Measurements from ENCODE around the gene EDN2.

EDN2 gene

DNA sequence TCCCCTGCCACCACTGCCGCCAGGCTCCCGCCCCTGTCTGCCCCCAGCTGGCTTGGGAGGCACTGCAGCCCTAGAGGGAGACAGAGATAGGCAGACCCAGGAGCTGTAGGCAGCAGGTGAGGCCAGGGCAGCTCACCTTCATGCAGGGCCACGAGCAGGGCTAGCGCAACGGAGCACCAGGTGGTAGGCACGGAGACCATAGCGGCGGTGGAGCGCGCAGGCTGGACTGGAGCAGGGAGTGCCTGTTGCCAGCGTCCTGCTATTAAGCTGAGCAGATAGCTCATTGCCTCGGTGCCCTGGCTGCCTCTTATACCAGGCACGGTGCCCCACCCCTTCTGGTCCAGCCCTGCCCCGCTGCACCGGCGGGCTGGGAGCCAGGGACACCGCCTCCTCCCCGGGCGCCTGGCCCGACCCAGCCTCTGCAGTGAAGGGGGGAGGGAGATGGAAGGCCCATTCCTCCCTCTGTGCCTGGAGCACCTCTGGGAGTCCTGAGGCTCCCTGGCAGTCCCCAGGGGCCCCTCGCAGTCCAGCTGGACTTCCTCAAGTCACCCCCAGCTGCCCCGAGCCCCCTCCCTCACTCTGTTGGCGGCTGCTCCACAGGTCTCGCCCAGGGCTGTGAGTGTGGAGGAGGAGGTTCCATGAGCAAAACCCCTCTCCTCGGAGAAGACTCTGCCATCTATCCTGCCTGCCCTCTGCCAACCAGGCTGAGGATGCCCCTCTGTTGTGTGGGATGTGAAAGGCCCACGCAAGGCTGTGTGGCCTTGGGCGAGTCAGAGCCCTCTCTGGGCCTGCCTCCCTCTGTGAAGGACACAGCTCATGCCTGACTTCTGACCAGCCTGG is at the start of gene EDN2:
Gene EDN2 (minus strand): TSS at position 282 of the 840 bp plus-strand sequence. CDS start 82 bp downstream, at position 200.
- no peak for DNase-seq

DNA sequence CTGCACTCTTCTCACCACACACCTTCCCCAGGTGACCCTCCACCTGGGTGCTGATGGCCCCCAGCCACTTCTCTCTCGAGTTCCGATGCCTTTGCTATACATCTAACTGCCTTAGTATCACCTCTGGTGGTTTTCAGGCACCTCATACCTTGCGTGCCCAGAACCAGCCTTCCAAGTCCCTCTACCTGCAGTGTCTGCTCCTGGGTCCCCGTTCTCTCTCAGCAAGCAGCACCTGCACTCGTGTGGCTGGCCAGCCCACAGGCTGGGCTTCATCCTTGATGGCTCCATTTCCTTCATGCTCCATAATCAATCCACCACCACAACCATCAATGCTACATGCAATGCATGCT is 49.2 kb upstream of the EDN2 start:
- no peak for DNase-seq

DNA sequence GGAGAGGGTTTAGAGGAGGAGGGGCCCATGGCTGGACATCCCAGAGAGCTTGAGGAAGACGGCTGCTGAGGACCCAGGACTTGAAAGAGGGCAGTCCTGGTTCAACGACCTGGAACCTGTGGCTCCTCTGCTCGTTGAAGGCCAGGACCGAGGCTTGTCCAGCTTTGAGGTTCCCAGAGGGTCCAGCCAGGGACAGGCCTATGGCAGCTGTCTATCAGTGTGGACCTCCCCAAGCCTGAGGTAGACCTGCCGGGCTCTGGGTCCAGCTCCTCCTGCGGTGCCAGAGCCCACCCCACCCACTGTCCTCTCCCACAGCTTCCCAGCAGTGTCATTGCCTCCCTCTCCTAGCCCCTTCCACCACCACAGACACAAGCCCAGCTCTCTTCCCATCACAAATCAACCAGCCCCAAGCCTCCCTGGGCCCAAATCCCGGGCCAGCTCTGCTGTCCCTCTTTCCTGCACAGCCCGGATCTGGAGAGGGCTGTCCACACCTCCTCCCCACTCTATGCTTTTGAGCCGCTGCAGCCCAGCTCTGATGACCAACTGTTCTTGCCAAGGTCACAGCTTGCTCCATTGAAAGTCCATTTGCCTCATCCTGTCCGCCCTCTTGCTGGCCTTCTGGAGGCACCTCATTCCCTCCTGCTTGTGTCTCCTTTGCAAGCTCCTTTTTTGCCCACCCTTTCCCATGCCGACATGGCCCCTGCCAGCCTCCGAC is 48.7 kb upstream of the EDN2 start:
- no peak for DNase-seq

DNA sequence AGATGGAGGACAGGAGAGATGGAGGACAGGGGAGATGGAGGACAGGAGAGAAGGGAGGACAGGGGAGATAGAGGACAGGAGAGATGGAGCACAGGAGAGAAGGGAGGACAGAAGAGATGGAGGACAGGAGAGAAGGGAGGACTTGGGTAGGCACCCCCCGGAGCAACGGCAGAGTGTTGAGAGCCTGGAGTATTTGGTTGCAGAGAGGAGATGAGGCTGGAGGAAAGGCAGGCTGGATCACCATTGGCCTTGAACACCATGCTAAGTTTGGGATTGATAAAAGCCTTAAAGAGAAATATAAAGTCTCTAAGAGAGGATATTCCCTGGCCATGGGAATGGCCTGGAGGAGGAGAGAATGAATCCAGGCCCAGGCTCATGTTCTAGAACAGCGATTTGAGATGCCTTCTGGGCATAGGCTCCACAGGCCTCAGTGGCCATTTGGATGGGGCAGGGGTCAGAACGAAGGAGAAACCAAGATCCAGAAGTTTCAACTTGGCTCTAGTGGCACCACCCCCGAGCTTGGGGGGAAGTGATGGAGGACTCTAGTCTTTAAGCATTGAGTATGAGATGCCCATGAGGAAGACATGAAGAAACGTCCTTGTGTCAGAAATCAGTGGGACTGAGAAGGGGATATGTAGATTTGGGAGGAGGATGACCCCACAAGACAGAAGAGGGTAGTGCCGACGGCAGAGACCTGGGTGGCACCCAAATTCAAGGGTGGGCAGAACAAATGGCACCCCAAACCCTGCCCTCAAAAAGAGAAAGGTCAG is 47.9 kb upstream of the EDN2 start:
- DNase-seq, result no peak

DNA sequence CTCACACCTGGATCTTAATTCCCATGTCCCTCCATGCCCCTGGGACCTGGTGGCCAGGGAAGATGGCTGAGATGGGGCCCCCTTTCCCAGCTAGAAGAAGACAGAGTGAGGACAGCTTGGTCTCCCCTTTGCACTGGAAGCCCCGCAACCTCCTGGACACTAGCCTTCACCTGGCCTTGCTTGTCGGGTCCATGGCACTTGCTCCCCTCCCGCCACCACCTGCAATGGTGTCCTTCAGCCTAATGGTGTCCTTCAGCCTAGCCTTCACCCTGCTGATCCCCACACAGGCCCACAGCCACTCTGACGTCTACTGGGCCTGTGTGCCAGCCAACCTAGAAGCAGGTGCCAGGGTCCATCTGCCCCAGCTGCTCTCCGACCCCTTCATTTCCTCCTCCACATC is 45.9 kb upstream of the EDN2 start:
- DNase-seq, result no peak

DNA sequence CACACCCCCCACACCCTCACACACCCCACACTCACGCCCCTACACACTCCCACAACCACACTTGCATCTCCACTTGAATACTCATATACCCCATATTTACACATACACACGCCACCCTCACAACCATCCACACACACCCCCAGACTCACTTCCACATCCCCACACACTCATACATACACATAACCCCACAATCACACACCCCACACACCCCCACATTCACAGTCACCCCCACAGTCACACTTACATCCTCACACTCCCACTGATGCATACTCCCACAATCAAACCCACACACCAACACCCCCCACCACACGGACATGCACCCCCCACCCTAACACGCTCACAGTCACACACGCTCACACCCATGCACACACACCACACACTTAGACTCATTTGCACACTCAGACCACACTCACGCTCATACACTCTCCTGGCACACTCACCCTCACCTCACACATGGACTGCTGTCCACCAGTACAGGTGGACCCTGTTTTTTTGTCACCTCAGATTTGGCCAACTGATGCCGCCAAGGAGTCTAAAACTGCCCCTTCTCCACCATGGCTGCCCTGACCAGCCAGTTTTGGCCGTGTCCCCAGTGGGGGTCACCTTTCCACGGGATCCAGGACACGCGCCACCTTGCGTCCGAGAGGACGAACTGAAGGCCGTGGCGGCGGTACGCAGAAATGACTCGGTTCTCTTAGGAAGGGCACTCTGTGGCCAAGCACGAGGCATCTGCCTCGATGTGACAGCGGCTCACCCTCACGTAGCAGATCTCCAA is 45.3 kb upstream of the EDN2 start:
- no peak for DNase-seq

DNA sequence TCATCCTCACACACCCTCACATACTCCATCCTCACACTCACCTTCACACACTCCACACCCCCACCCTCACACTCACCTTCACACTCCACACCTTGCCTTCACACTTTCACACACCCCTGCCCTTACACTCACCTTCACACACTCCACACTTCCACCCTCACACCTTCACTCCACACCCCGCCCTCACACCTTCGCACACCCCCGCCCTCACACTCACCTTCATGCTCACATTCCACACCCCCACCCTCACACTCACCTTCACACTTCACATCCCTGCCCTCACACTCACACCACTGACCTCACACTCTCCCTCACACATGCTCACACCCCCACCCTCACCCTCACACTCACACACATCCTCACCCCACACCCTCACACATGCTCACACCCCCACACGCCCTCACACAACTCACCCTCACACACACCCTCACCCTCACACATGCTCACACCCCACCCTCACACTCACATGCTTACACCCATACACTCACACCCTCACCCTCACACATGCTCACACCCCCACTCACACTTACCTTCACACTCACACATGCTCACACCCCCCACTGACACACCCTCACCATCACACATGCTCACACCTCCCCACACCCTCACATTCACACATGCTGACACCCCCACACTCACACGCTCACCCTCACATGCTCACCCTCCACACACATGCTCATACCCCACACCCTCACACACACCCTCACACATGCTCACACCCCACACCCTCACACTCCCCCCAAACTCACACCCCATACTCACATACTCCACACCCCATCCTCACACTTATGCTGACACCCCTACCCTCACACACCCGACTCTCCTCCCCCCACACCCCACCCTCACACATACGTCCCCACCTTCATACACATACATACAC is 44.5 kb upstream of the EDN2 start:
- no peak for DNase-seq

DNA sequence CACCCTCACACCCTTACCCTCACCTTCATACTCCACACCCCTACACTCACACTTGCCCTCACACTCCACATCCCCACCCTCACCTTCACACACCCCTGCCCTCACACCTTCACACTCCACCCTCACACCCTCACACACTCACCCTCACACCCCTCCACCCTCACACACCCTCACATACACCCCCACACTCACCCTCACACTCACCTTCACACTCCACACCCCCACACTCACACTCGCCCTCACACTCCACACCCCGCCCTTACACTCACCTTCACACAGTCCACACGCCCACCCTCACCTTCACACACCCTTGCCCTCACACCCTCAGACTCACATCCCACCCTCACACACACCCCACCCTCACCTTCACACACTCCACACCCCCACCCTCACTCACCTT is 43.6 kb upstream of the EDN2 start:
- no peak for DNase-seq

DNA sequence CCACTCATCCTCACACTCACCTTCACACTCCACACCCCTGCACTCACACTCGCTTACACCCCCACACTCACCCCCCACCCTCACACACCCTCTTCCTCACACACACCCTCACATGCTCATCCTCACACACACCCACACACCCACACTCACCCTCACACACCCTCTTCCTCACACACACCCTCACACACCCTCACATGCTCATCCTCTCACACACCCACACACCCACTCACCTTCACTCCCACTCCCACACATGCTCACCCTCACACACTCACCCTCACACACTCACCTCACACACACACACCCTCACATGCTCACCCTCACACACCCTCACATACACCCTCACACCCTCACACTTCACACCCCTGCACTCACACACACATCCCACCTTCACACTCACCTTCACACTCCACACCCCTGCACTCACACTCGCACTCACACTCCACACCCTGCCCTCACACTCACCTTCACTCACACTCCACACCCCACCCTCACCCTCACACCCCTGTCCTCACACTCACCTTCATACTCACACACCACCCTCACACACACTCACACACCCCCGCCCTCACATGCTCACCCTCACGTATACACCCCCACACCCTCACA is 42.6 kb upstream of the EDN2 start:
- DNase-seq, result no peak

DNA sequence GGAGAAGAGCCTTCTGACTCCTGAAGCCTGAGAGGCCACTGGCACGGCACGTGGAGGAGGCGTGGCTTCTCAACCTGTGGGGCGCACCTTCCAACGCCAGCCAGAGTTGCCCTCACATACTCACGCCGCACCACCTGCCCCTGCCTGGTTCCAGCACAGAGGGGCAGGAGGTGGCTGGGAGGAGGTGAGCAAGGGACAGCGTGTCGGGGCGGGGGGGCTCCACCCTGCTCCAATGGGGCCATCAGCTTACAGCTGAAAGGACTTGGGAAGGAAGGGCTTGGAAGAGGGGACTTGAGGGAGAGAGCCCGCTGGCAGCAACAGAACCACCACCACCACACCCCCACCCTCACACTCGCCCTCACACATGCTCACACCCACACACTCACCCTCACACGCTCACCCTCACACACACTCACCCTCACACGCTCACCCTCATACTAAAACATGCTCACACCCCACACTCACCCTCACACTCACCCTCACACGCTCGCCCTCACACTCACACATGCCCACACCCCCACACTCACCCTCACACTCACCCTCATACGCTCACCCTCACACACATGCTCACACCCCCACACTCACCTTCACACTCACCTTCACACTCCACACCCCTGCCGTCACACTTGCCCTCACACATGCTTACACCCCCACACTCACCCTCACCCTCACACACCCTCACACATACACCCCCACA is 41.6 kb upstream of the EDN2 start:
- no peak for DNase-seq

DNA sequence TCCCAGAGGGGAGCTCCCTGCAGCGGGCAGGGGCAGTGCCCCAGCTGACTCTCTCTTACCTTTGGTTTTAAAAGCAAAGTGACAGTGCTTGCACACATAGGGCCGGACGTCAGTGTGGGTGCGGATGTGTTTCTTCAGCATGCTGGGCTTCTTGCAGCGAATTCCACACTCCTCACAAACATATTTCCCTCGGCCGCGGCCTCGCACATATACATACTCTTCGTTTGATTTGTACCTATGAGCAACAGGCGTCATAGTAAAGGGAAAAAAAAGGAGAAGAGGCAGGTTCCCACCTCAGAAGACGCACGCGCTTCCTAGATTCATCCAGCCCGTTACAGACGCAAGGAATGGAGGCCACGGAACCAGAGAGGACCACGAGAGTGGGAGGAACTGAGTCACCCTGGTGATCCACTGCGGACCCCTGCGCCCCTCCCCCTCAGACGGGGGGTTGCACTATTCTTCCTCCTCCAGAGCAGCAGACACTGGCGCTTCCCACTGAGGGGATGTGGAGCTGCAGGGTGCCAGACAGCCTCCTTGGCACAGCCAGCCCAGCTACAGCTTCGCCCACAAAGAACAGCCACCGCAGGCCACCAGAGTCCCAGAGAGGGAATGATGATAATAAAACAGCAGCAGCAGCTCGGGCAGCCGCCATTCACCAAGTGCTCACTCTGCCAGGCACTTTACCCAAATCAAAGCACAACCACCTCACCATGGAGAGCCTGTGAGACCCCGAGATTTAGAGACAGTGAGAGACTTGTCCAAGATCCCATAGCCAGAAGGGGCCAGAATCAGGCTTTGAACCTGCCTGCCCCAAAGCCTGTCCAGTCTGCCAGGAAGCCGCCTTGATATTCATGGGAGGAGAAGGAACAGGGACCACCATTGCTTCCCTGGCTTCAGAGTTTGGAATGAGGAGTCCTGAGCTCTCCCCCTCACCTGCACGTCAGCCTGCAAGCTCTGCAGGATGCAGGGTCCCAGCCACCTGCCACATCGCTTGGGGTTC is 40.5 kb upstream of the EDN2 start:
- no peak for DNase-seq

DNA sequence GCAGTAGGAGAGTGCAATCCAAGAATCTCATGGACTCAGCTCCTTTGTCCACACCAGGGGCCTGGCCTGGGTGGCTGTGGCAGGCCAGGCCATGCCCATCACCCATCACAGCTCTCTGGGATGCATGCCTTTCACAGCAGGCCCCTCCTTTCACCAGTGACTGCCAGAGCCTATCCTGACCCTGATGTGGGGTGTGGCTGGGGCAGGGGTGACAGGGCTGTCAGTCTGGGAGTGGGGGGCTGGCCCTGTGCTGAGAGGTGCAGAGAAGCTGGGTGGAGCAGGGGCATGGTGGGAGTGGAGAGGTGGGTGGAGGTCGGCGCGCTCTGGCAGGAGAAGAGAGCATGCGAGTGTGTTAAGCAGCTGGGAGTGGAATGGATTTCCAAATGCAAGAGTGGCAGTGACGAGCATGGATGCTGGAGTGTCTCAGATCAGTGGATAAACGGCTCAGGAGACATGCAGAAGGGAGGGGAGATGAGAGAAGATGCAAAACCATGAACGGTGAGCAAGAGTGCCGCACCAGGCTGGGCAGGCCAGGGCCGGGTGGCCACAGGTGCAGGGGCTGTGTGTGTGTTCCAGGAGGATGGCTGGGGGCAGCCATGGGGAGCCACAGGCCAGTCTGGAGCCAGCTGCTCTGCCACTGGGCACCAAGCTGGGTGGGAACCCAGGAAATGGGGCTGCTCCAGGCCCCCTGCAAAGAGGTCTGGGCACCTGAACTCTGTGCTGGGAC is 39.6 kb upstream of the EDN2 start:
- no peak for DNase-seq

DNA sequence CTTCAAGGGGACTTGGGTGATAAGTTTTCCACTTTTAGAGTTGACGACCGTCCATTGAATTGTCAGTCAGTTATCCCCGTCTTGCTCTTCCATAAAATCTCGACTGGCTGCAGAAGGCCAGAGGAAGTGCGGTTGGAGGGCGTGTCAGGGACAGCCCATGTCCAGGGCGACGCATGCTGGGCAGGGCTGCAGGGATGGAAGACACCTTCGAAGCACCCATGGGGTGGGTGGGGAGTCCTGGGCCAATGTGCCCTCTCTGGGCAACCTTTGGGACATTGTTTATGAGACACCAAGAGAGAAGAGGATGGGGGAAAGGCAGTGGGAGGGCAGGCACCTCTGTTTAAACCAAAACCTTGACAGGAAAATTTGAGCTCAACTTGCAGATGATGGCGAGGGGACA is 38.6 kb upstream of the EDN2 start:
- no peak for DNase-seq

DNA sequence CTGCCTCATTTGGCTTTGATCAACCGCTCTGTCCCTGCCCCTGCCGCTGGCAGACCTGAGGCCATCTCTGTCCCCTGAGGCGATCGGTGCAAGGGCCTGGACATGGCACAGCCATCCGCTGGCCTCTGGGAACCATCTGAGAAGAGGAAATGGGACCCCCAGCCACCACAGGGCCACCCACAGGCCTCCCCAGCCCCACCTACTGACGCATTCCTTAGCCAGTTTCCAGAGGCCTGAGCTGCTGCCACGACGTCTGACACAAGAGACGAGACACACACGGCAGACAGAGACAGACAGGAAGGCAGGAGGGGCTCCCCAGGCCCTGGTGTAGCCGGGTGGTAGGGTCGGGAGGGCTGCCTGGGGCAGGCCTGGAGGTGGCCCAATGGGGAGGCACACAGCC is 37.3 kb upstream of the EDN2 start:
- DNase-seq, result no peak

DNA sequence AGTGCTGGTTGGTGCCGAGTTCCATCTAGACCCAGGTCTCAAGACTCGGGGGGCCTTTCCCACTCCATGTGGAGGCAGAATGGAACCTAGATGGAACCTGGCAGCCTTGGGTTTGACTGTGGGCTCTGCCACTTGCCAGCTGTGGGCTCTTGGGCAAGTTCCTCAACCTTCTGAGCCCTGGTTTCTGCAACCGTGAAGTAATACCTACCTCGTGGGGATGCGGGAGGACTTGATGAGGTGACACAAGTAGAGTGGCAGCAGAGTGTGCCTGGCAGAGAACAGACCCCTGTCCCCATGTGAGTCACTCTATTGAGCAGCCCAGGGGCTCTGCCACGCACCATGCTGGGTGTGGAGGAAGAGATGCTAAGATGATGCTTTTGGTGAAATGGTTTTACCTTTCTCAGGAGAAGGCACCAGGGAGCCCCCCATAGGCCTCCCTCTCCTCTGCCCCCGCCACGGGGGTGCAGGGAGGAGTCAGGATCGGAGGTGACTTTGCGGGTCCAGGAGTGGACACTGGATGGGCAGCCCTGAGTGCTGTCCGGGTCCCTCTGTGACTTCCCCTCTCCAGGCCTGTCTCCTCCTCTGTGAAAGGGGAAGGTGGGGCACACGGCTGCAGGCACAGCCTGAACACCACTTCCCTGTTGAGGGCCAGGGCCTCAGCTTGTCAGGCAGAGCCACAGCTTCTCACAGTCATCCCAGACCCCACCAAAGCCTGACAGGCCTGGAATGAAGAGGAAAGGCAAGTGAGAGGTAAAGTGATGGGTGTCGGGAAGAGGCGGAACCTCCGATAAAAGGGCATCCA is 36.7 kb upstream of the EDN2 start:
- DNase-seq, result no peak

DNA sequence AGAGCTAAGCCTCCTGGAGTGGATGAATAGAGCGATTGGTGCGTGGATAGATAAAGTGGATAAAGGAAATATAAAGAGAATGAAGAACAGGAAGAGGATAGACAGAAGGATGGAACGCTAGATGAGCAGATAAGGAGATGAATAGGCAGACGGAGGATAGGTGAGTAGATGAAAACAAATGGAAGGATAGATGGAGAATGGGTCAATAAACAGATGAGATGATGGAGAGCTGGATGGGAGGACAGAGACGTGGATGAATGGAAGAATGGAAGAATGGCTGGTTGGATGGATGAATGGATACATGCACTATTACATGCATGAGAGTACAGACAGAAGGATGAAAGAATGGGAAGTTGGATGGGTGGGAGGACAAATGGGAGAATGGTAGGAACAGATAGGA is 35.2 kb upstream of the EDN2 start:
- DNase-seq, result no peak

DNA sequence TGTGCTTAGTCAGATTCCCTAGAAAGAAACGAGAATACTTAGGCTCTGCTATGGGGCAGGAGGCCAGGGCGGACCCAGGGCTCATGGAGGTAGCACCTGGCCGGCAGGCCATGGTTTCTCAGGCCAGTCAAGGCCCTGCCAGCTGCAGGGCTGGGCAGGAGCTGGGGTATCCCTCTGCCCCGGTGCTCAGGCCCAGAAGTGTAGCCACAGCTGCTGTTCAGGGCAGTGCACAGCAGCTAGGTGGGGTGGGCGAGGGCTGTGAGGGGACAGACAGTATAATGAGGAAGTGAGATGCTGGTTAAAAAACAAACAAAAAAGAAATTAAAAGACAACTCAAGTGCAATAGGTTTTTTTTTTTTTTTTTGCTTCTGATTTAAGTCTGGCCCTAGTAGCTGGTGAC is 34.0 kb upstream of the EDN2 start:
- no peak for DNase-seq

DNA sequence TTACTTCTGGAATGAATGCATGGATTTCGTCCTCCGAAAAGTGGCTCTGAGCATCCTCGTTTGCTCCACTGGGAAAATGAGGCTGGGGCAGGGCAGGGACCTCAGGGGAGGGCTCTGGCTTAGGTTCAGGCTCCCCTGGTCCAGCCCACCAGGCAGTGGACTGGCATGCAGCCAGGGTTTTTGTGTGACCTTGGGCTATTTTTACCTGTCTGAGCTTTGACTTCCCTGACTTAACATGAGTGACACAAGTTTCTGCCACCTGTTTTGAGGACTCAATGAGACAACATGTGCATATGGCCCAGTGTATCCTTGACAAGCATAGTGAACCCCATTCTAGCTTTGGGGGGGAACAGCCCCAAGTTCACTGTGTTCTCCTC is 32.6 kb upstream of the EDN2 start:
- DNase-seq, result no peak
